Mononuclear cell (primary cell): Measurements from ENCODE around the gene RAB2B. TPM values are rescaled to one million over a fixed set of nuclear protein-coding genes. Genes with fewer than 3 reads are reported as not detected.

Experiments used
- H3K27me3 ChIP-seq: 2 replicates; pipeline ENCODE4 v1.6.0; 2011; ENCODE audit warnings: low read length, control low read depth; ENCODE audit not compliant: insufficient read depth
- H3K4me1 ChIP-seq: 2 replicates; pipeline ENCODE4 v1.5.1; 2011; ENCODE audit warnings: mild to moderate bottlenecking, low read length, control low read depth; ENCODE audit not compliant: insufficient read depth
- H3K4me3 ChIP-seq: 2 replicates; pipeline ENCODE4 v1.5.1; 2011; ENCODE audit warnings: mild to moderate bottlenecking, low read length, moderate library complexity
- H3K9me3 ChIP-seq: 2 replicates; pipeline ENCODE4 v1.5.1; 2011; ENCODE audit warnings: low read depth, mild to moderate bottlenecking, control low read depth, low read length
- total RNA-seq: library from RNA; depleted of rRNA; stranded (reverse); fragments of >200 nt; gene quantifications from one replicate; pipeline ENCODE4 v1.2.3, GENCODE V29; 2012

Gene RAB2B
- total RNA-seq, 1 donor, result 26.7 TPM

DNA sequence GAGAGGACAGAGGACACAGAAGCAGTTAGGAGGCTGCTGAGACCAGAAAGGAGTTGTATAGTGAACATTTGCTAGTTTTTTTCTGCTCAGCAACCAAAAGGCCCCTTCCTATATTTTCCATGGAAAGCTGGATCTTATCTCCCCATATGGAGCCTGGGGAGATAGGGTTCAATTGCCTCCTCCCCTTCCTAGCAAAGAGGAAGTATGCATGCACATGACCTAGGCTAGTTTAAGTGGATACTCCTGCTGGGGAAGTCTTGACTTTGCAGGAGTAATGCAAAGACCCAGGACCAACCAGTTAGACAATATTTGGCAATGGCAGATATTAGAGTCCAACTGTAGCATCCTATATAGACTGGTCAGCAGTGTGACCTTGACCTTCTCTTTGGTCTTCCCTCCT lies 35.9 kb downstream of the RAB2B start:
- Histone ChIP-seq H3K9me3 (no peaks in the 10 kb centered on the region), H3K4me1 (peaks cover 18% of the 10 kb centered on the region), H3K4me3 (no peak overlapping the region), H3K27me3 (no peaks in the 10 kb centered on the region)

DNA sequence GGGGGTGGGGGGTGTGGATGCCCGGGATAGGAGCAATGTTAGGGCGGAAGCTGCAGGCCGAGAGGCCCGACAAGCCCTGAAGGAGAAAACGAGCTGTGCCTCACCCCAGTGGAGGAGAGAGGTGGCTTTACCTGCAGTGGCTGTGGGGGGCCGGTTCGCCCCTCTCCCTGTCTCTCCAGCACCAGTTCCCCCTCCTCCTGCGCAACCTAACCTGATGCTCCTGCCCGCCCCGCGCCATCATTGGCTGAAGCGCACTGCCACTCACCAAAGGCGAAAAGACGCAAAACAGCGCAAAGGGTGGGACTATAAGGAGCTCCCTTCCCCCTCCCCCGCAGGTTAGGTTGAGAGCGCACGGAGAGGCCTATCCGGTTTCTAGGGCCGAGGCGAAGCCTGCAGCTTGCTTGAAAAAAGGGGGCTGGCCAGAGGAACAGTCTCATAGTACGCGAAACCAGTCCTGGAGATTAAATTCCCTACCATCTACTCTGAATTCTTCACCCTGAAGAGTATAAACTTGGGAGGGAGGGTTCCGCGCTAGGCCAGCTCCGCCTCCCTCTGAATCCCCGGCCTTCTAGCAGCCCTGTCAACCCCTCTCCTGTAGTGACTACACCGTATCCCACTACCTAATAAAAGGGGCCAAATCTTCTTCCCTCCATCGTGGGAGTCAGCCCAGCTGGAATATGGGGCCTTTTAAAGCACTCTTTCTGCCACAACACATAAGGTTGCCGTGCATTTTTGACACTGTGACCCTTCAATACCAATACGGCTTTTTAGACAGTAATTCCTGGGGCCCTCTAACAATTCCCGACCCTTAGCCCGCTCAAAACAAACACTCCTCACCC lies 39.5 kb downstream of the RAB2B start:
- no peaks in the 10 kb centered on the region for H3K9me3 ChIP-seq
- H3K4me3 ChIP-seq, result peak overlapping the region; percentile 75
- no peaks in the 10 kb centered on the region for H3K27me3 ChIP-seq
- peaks cover 18% of the 10 kb centered on the region for H3K4me1 ChIP-seq

GRCh38 chr14:21436567-21437062 lies 40.1 kb downstream of the RAB2B start:
- H3K4me1 ChIP-seq, result peaks cover 18% of the 10 kb centered on the region
- no peaks in the 10 kb centered on the region for H3K9me3 ChIP-seq
- no peaks in the 10 kb centered on the region for H3K27me3 ChIP-seq
- peak overlapping the region; percentile 75 for H3K4me3 ChIP-seq

DNA sequence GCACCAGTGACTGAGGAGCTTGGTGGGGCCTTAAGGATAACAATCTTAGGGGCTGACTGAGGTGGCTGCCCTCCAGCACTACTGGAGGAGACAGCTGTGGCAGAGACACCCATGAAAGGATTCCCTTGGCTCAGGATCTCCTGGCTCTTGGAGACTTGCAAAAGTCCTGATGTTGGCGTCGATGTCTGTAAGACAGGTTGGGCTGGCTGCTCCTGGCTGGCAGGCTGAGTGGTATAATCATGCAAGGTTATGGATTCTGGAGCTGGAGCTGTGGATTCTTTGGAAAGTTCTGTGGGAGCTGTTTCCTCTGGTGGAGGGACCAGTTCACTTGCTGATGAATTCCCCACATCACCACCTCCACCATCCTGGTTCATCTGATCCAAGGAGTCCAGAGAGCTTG lies 45.6 kb downstream of the RAB2B start:
- Histone ChIP-seq H3K4me3 (no peak overlapping the region), H3K9me3 (no peaks in the 10 kb centered on the region), H3K4me1 (no peaks in the 10 kb centered on the region), H3K27me3 (no peaks in the 10 kb centered on the region)

- no peaks in the 10 kb centered on the region for H3K27me3 ChIP-seq
- H3K4me1 ChIP-seq, result no peaks in the 10 kb centered on the region
- H3K9me3 ChIP-seq, result no peaks in the 10 kb centered on the region
- H3K4me3 ChIP-seq, result no peak overlapping the region
These were observed 47.8 kb downstream of the RAB2B start for GRCh38 chr14:21428930-21429329.

GRCh38 chr14:21426692-21427091 lies 50.1 kb downstream of the RAB2B start:
- H3K27me3 ChIP-seq, result no peaks in the 10 kb centered on the region
- no peaks in the 10 kb centered on the region for H3K9me3 ChIP-seq
- H3K4me3 ChIP-seq, result no peak overlapping the region
- H3K4me1 ChIP-seq, result no peaks in the 10 kb centered on the region

- Histone ChIP-seq H3K9me3 (no peaks in the 10 kb centered on the region), H3K4me3 (no peak overlapping the region), H3K4me1 (no peaks in the 10 kb centered on the region), H3K27me3 (no peaks in the 10 kb centered on the region)
These were observed 57.2 kb downstream of the RAB2B start for GRCh38 chr14:21419528-21419927.

- no peaks in the 10 kb centered on the region for H3K4me1 ChIP-seq
- no peak overlapping the region for H3K4me3 ChIP-seq
- no peaks in the 10 kb centered on the region for H3K27me3 ChIP-seq
- no peaks in the 10 kb centered on the region for H3K9me3 ChIP-seq
These were observed 61.4 kb downstream of the RAB2B start for GRCh38 chr14:21415329-21415728.

DNA sequence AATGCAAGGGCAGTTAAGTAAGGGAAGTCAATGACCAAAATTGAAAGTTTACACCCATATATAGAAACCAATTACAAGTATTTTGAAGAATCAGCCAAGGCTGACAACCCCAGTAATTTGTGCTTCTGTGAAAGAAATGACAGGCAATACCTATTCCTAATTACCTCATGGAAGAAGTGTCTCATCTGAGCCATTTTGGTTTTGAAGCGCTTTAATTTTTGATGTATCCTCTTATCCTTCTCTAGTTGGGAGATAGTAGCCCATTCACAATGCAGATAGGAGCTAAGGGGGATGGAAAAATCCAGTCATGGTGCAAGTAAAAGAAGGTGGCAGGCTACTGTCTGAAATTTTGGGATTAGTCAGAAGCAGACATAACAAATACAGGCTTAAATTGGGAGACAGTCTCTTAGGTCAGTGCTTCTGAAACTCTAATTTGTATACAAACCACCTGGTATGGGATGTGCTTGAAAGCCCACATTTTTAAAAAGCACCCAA lies 62.6 kb downstream of the RAB2B start:
- no peaks in the 10 kb centered on the region for H3K9me3 ChIP-seq
- no peaks in the 10 kb centered on the region for H3K4me1 ChIP-seq
- no peak overlapping the region for H3K4me3 ChIP-seq
- H3K27me3 ChIP-seq, result no peaks in the 10 kb centered on the region

Other genes with a start within 250 kb of the RAB2B start
- 1,082 TPM for gene HNRNPC, start 207.5 kb downstream of the RAB2B start, total RNA-seq
- 0.42 TPM for gene RPGRIP1, start 196.9 kb downstream of the RAB2B start, total RNA-seq
- gene SUPT16H, start 92.9 kb downstream of the RAB2B start, total RNA-seq, result 59.5 TPM
- gene CHD8, start 20.8 kb downstream of the RAB2B start, total RNA-seq, result 99.9 TPM
- 51.1 TPM for gene TOX4, start 236 bp upstream of the RAB2B start, total RNA-seq
- 41.3 TPM for gene METTL3, start 34.4 kb upstream of the RAB2B start, total RNA-seq
- gene SALL2, start 49.4 kb upstream of the RAB2B start, total RNA-seq, result 0.94 TPM
- gene OR10G3, start 103.1 kb upstream of the RAB2B start, total RNA-seq, result not detected
- not detected for gene OR10G2, start 158.0 kb upstream of the RAB2B start, total RNA-seq
- not detected for gene OR4E2, start 176.9 kb upstream of the RAB2B start, total RNA-seq
- gene OR4E1, start 196.9 kb upstream of the RAB2B start, total RNA-seq, result 0.10 TPM